Esophagus squamous epithelium (tissue), 5 donors: Measurements from ENCODE around the gene RPS23. TPM values are rescaled to one million over a fixed set of nuclear protein-coding genes. Genes with fewer than 3 reads are reported as not detected.
A peak's percentile ranks its signal among the peaks of the same experiment; 100 is the strongest.
"Not testable (repeated sequence)": the region's sequence is repeated elsewhere in the genome, so short reads cannot be mapped to it uniquely, and the experiment has no call there.

Experiments
- DNase-seq: peaks from one replicate; lab custom pipeline; 2025; lab: John Stamatoyannopoulos, UW
- H3K27ac ChIP-seq, 4 donors: fragments of 200-600 bp; sonication (generic); one replicate each; pipeline ENCODE4 v1.5.1; 2016 to 2019; ENCODE audit warnings: mild to moderate bottlenecking in 1 of 4
- H3K27me3 ChIP-seq, 4 donors: fragments of 200-600 bp; sonication (generic); 1 replicate in 3 of 4; 2 replicates in 1 of 4; pipeline versions ENCODE4 v1.5.1 to v1.6.0; 2017 to 2021; ENCODE audit warnings: antibody characterized with exemption in 1 of 4
- H3K36me3 ChIP-seq, 3 donors: fragments of 200-600 bp; sonication (generic); one replicate each; pipeline ENCODE4 v1.5.1; 2016 to 2019
- H3K4me1 ChIP-seq, 3 donors: fragments of 200-600 bp; sonication (generic); one replicate each; pipeline ENCODE4 v1.5.1; 2017 to 2019
- H3K4me3 ChIP-seq, 4 donors: fragments of 200-600 bp; sonication (generic); 1 replicate in 3 of 4; 2 replicates in 1 of 4; pipeline ENCODE4 v1.5.1; 2016 to 2019; ENCODE audit warnings: mild to moderate bottlenecking in 2 of 4, moderate library complexity in 1 of 4
- H3K9me3 ChIP-seq, 3 donors: fragments of 200-600 bp; sonication (generic); one replicate each; pipeline ENCODE4 v1.5.1; 2016 to 2019
- POLR2A ChIP-seq, 4 donors: fragments of 450-650 bp; IDR thresholded peaks; one replicate each; pipeline ENCODE4 v1.6.1; 2017; ENCODE audit warnings: antibody characterized with exemption in 4 of 4, mild to moderate bottlenecking in 4 of 4, moderate library complexity in 3 of 4
- WGBS, 2 donors: methylation state at CpG; one replicate each; pipeline ENCODE4 v1.1.5; 2018; 5-methylcytosine and 5-hydroxymethylcytosine counted together
- intact Hi-C: fragments of 100-400 bp; cut with DNase I; formaldehyde crosslinking; loops from one replicate; pipeline ENCODE4 v1.15.0; 2022
- total RNA-seq, 4 donors: library from RNA; depleted of rRNA; stranded (reverse); fragments of >200 nt; gene quantifications; one replicate each; pipeline ENCODE4 v1.1.0, GENCODE V29; 2016
- TF ChIP-seq, protein P1 (sequence below), 6 experiments: fragments of 450-650 bp in 4 of 6; fragments of 200-600 bp in 2 of 6; sonication (generic) in 2 of 6; IDR thresholded peaks; one replicate each; pipeline ENCODE4 v1.5.1; 2016 to 2019; ENCODE audit warnings: antibody characterized with exemption in 6 of 6, mild to moderate bottlenecking in 4 of 6, moderate library complexity in 4 of 6
- donor health status: DM: yes; HTN: yes; CAD: no.

The RPS23 gene
- total RNA-seq, 4 donors from 2014 or later = 1,256 to 3,713 (median 2,903) TPM

DNA sequence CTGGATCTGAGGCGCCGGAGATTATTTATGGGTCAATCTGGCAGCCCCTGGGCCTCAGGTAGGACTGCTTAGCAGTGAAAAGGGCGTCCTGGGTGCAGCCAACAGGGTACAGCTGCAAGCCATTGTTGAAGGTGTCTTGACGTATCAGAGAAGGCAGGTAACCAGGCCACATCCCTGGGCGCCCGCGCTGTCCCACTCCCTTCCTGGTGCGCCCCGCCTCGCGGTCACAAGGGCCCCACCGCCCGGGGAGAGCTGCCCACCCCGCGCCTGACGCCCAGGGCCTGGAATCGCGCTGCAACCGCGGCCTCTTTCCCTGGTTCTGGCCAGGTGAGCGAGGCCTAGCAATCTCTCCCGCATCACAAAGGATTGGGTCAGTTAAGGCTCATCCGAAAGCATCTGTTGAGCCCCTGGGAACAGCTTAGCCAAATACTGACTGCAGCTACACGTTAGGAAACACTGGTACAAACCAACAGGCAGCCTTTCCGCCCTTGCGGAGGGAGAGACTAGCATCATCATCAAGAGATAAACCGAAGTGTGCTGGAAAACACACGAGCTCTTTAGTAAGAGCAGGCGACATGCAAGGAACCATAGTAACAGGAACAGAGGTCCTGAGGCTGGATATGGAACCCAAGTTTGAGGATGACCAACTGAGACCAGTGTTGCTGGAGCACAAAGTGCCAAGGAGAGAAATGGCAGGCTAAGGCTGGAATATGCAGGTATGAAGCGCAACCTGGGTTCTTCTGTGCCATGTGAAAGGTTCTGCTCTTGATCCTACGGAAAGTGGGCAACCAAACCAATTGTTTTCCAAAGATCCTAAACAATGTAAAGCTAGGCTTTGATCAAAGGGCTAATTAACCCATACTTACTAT is 3.6 kb downstream of the RPS23 start:
- Histone ChIP-seq H3K4me3 (no peak overlapping the region), H3K9me3 (no peaks in the 10 kb centered on the region), H3K27ac (no peak overlapping the region), H3K4me1 (peaks cover 4 to 23% (median 9%) of the 10 kb centered on the region in 3 donors), H3K27me3 (no peaks in the 10 kb centered on the region), H3K36me3 (peaks cover 11 to 48% (median 14%) of the 10 kb centered on the region in 3 donors)
- no peak for TF ChIP-seq POLR2A (IDR thresholded peaks at IDR 0.05)
- TF ChIP-seq, protein P1, sequence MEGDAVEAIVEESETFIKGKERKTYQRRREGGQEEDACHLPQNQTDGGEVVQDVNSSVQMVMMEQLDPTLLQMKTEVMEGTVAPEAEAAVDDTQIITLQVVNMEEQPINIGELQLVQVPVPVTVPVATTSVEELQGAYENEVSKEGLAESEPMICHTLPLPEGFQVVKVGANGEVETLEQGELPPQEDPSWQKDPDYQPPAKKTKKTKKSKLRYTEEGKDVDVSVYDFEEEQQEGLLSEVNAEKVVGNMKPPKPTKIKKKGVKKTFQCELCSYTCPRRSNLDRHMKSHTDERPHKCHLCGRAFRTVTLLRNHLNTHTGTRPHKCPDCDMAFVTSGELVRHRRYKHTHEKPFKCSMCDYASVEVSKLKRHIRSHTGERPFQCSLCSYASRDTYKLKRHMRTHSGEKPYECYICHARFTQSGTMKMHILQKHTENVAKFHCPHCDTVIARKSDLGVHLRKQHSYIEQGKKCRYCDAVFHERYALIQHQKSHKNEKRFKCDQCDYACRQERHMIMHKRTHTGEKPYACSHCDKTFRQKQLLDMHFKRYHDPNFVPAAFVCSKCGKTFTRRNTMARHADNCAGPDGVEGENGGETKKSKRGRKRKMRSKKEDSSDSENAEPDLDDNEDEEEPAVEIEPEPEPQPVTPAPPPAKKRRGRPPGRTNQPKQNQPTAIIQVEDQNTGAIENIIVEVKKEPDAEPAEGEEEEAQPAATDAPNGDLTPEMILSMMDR (IDR thresholded peaks at IDR 0.05) = no peak
- WGBS, 2 donors = 83 to 92% methylated on average over 11 to 14 of the region's 31 CpGs
- intact Hi-C loops = no loop called here
- no peak for DNase-seq

- Histone ChIP-seq H3K36me3 (peaks cover 11 to 49% (median 14%) of the 10 kb centered on the region in 3 donors), H3K4me1 (peaks cover 4 to 15% (median 9%) of the 10 kb centered on the region in 3 donors)
- H3K9me3 ChIP-seq, H3K4me3 ChIP-seq, H3K27me3 ChIP-seq, DNase-seq, intact Hi-C loops, H3K27ac ChIP-seq: not testable (repeated sequence)
- 67 to 81% methylated on average over 4 of the region's 4 CpGs for WGBS, 2 donors
Measured at GRCh38 chr5:82273426-82273825, 4.7 kb downstream of the RPS23 start.

DNA sequence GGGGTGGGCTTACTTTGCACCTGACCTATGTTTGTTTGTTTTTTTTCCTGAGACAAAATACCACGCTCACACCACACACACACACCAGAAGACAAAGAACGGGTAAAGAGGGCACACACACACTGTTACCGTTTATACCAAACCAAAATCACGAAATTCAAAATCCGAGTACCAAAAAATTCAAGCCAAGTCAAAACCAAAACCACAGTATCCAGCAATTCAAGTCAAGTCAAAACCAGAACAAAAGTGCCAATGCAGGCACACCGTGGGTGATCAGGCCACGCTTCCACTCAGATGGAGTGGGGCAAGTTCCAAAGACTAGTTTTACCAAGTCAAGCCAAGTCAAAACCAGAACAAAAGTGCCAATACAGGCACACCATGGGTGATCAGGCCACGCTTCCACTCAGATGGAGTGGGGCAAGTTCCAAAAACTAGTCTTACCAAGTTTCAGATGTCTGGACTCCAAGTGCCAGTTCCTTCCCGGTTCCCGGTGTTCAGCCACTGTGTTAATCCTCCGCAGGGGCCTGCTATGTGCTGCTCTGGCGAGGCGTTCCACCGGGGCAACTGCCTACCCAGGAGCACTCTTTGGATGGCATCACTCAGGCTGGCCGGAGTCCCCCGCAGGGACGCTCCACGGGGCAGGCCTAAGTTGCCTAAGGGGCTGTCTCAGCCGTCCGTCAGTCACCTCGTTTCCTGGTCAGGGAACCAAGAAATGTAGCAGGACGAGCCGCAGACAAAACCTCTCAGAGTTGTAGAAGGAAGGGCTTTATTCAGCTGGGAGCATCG is 5.4 kb downstream of the RPS23 start:
- WGBS, 2 donors = 80 to 83% methylated on average over 10 to 11 of the region's 24 CpGs
- intact Hi-C loops, H3K4me3 ChIP-seq, H3K27ac ChIP-seq, H3K9me3 ChIP-seq, DNase-seq, H3K27me3 ChIP-seq: not testable (repeated sequence)
- peaks cover 11 to 49% (median 14%) of the 10 kb centered on the region in 3 donors for H3K36me3 ChIP-seq
- peaks cover 4 to 15% (median 9%) of the 10 kb centered on the region in 3 donors for H3K4me1 ChIP-seq

DNA sequence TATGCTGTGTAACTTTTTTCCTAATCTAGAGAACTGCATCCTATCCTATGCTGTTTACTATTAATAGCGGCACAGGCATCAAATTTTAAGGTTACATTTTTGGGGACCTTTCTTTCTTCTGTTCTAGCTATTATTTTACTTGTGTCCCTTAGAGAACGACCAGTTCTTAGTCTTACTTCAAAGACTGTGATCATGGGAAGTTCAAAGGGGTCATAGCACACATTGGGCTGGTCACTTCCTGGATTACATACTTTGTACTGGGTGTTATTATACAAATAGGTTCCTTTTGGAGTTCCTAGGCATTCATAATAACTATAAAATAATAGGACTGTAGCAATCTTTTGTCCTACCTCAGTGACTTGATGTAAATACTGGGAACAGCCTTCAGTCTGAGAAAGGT is 8.8 kb downstream of the RPS23 start:
- H3K27me3 ChIP-seq, H3K4me1 ChIP-seq, DNase-seq, intact Hi-C loops, H3K4me3 ChIP-seq: not testable (repeated sequence)
- 87 to 90% methylated on average over 2 of the region's 2 CpGs for WGBS, 2 donors
- Histone ChIP-seq H3K27ac (peak overlapping the region in 1 of 4 donors; percentile 30), H3K9me3 (peaks cover 0 to 12% (median 0%) of the 10 kb centered on the region in 3 donors), H3K36me3 (peaks cover 3 to 23% (median 3%) of the 10 kb centered on the region in 3 donors)

- H3K27ac ChIP-seq, H3K4me1 ChIP-seq, DNase-seq, H3K36me3 ChIP-seq, intact Hi-C loops, H3K27me3 ChIP-seq, H3K4me3 ChIP-seq: not testable (repeated sequence)
- WGBS, 2 donors = 84 to 92% methylated on average over 6 to 9 of the region's 9 CpGs
- H3K9me3 ChIP-seq = peaks cover 0 to 12% (median 0%) of the 10 kb centered on the region in 3 donors
Measured at GRCh38 chr5:82267297-82267933, 10.7 kb downstream of the RPS23 start.

DNA sequence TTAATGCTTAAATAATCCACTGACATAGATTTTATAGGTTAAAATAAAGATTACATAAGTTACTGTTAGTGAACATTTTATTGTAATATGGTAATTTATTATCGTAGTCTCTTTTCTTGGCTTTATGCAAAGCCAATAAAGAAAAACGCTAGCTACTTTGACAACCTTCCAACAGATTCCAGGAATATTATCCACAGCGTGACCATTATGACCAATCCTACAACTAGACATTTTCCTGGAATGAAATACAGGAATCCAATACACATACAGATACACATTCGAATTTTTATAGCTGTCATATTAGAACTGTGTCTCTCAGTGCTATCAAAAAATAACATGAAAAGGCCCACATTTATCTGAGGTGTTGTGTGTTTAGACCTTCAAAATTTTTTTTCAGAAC is 13.1 kb downstream of the RPS23 start:
- intact Hi-C loops = no loop called here
- no peaks in the 10 kb centered on the region for H3K27me3 ChIP-seq
- H3K36me3 ChIP-seq = peaks cover 0 to 6% (median 0%) of the 10 kb centered on the region in 3 donors
- H3K27ac ChIP-seq = no peak overlapping the region
- WGBS, 2 donors = 59 to 60% methylated on average over 4 of the region's 4 CpGs
- H3K9me3 ChIP-seq = peaks cover 0 to 12% (median 0%) of the 10 kb centered on the region in 3 donors
- no peak overlapping the region for H3K4me3 ChIP-seq
- DNase-seq = no peak
- TF ChIP-seq, protein P1 (IDR thresholded peaks at IDR 0.05) = no peak
- TF ChIP-seq POLR2A (IDR thresholded peaks at IDR 0.05) = no peak
- no peaks in the 10 kb centered on the region for H3K4me1 ChIP-seq
